Fibroblast of lung (primary cell): ENCODE data around the gene CCDC54. TPM values are rescaled to one million over a fixed set of nuclear protein-coding genes. Genes with fewer than 3 reads are reported as not detected.

Experiments used
- DNase-seq, 2 donors: peaks; one replicate each; pipeline versions ENCODE4 v3.0.0 to v3.0.0-alpha.2; 2010; ENCODE audit warnings: low read depth in 2 of 2
- H2AFZ ChIP-seq: 2 replicates; pipeline ENCODE4 v1.5.1; 2012; ENCODE audit warnings: low read length, control low read depth, inconsistent platforms
- H3K27ac ChIP-seq: 2 replicates; pipeline ENCODE4 v1.5.1; 2011; ENCODE audit warnings: low read length, control low read depth; ENCODE audit not compliant: insufficient read depth
- H3K27me3 ChIP-seq: 2 replicates; pipeline ENCODE4 v1.5.1; 2011; ENCODE audit warnings: mild to moderate bottlenecking, low read length; ENCODE audit not compliant: control insufficient read depth, insufficient read depth
- H3K36me3 ChIP-seq: 2 replicates; pipeline ENCODE4 v1.5.1; 2011; ENCODE audit warnings: low read length; ENCODE audit not compliant: control insufficient read depth, insufficient read depth
- H3K4me1 ChIP-seq: 2 replicates; pipeline ENCODE4 v1.5.1; 2011; ENCODE audit warnings: low read length; ENCODE audit not compliant: control insufficient read depth, insufficient read depth; ENCODE audit errors: extremely low read depth
- H3K4me2 ChIP-seq: 2 replicates; pipeline ENCODE4 v1.5.1; 2011; ENCODE audit warnings: low read length, control low read depth; ENCODE audit not compliant: insufficient read depth; ENCODE audit errors: extremely low read depth
- H3K4me3 ChIP-seq, 4 experiments: fragments of 200-600 bp in 1 of 4; sonication (generic) in 1 of 4; replicated peaks in 1 of 4; 2 replicates each; pipeline ENCODE4 v1.5.1; 2011 to 2016; ENCODE audit warnings: low read length in 4 of 4, low read depth in 3 of 4, mild to moderate bottlenecking in 3 of 4, control low read depth in 2 of 4, inconsistent platforms in 1 of 4, mixed read lengths in 1 of 4; ENCODE audit not compliant: insufficient read depth in 1 of 4; ENCODE audit errors: control extremely low read depth in 1 of 4
- H3K79me2 ChIP-seq: 2 replicates; pipeline ENCODE4 v1.5.1; 2012; ENCODE audit warnings: mild to moderate bottlenecking, low read length, inconsistent platforms; ENCODE audit not compliant: control insufficient read depth, insufficient read depth
- H3K9ac ChIP-seq: 2 replicates; pipeline ENCODE4 v1.5.1; 2011; ENCODE audit warnings: mild to moderate bottlenecking, low read length, control low read depth; ENCODE audit not compliant: insufficient read depth
- H3K9me3 ChIP-seq: 2 replicates; pipeline ENCODE4 v1.5.1; 2012; ENCODE audit warnings: low read depth, low read length; ENCODE audit not compliant: control insufficient read depth, insufficient read depth
- H4K20me1 ChIP-seq: 2 replicates; pipeline ENCODE4 v1.5.1; 2011; ENCODE audit warnings: low read length; ENCODE audit not compliant: control insufficient read depth, insufficient read depth; ENCODE audit errors: extremely low read depth
- CTCF ChIP-seq, 2 donors: IDR thresholded peaks in 1 of 2; conservative IDR thresholded peaks in 1 of 2; 1 replicate in 1 of 2; 2 replicates in 1 of 2; pipeline ENCODE4 v1.5.1; 2011 to 2012; ENCODE audit warnings: low read length in 2 of 2, control low read depth in 1 of 2, inconsistent platforms in 1 of 2, low read depth in 1 of 2, mild to moderate bottlenecking in 1 of 2
- EZH2 ChIP-seq: IDR thresholded peaks from 2 replicates; pipeline ENCODE4 v1.5.1; 2012; ENCODE audit warnings: low read length, control low read depth, mild to moderate bottlenecking; ENCODE audit errors: missing control alignments
- polyA plus RNA-seq, 2 donors: library from polyadenylated mRNA; depleted of rRNA in 1 of 2; stranded (reverse) in 1 of 2; unstranded in 1 of 2; fragments of >200 nt; gene quantifications; 2 replicates each; pipeline ENCODE4 v1.2.1, GENCODE V29; 2011 to 2012; ENCODE audit warnings: missing spikeins in 1 of 2
- total RNA-seq: library from RNA; depleted of rRNA; stranded (reverse); fragments of >200 nt; gene quantifications from 2 replicates; pipeline ENCODE4 v1.2.1, GENCODE V29; 2014

Gene CCDC54
- total and polyA plus RNA-seq, 2 donors (not counting 1 experiment from before 2014, with no cell fraction given) = not detected

- no peak overlapping the region for H3K27ac ChIP-seq
- no peaks in the 10 kb centered on the region for H3K36me3 ChIP-seq
- no peak overlapping the region for H3K4me2 ChIP-seq
- H3K9ac ChIP-seq = no peak overlapping the region
- TF ChIP-seq CTCF (conservative IDR thresholded peaks at IDR 0.05 in 1 of 2, IDR thresholded peaks at IDR 0.05 in 1 of 2; ENCODE audit: low read depth in 1 of 2, low read length in 2 of 2) (no peak), EZH2 (no peak)
- H2AFZ ChIP-seq = no peak overlapping the region
- H3K79me2 ChIP-seq = no peaks in the 10 kb centered on the region
- no peaks in the 10 kb centered on the region for H3K27me3 ChIP-seq
- DNase-seq = no peak
- H3K9me3 ChIP-seq = no peaks in the 10 kb centered on the region
- no peak overlapping the region for H3K4me3 ChIP-seq
- no peaks in the 10 kb centered on the region for H4K20me1 ChIP-seq
- no peaks in the 10 kb centered on the region for H3K4me1 ChIP-seq
These were observed 34.5 kb downstream of the CCDC54 start for GRCh38 chr3:107411779-107412178.

GRCh38 chr3:107412376-107412775 is 35.1 kb downstream of the CCDC54 start:
- H3K79me2 ChIP-seq = no peaks in the 10 kb centered on the region
- no peak overlapping the region for H3K9ac ChIP-seq
- no peak for TF ChIP-seq EZH2
- TF ChIP-seq CTCF (conservative IDR thresholded peaks at IDR 0.05 in 1 of 2, IDR thresholded peaks at IDR 0.05 in 1 of 2; ENCODE audit: low read depth in 1 of 2, low read length in 2 of 2) = no peak
- H3K27me3 ChIP-seq = no peaks in the 10 kb centered on the region
- H3K4me1 ChIP-seq = no peaks in the 10 kb centered on the region
- H3K4me2 ChIP-seq = no peak overlapping the region
- DNase-seq = peak in 1 of 2 donors; percentile 46
- H4K20me1 ChIP-seq = no peaks in the 10 kb centered on the region
- no peak overlapping the region for H2AFZ ChIP-seq
- H3K9me3 ChIP-seq = no peaks in the 10 kb centered on the region
- no peak overlapping the region for H3K27ac ChIP-seq
- no peak overlapping the region for H3K4me3 ChIP-seq
- no peaks in the 10 kb centered on the region for H3K36me3 ChIP-seq

- Histone ChIP-seq H3K4me3 (no peak overlapping the region), H4K20me1 (no peaks in the 10 kb centered on the region), H3K9ac (no peak overlapping the region), H3K4me2 (no peak overlapping the region), H3K4me1 (no peaks in the 10 kb centered on the region), H3K27me3 (no peaks in the 10 kb centered on the region), H2AFZ (no peak overlapping the region), H3K79me2 (no peaks in the 10 kb centered on the region), H3K36me3 (no peaks in the 10 kb centered on the region), H3K9me3 (no peaks in the 10 kb centered on the region), H3K27ac (no peak overlapping the region)
- TF ChIP-seq CTCF (conservative IDR thresholded peaks at IDR 0.05 in 1 of 2, IDR thresholded peaks at IDR 0.05 in 1 of 2; ENCODE audit: low read depth in 1 of 2, low read length in 2 of 2) (no peak), EZH2 (no peak)
- DNase-seq = no peak
These were observed 36.0 kb downstream of the CCDC54 start for GRCh38 chr3:107413264-107413663.
